ENCODE results near the gene PLOD3.
"Not testable (repeated sequence)": the region's sequence is repeated elsewhere in the genome, so short reads cannot be mapped to it uniquely, and the experiment has no call there.

The PLOD3 gene

GRCh38 chr7:101217388-101218235 lies at the start of gene PLOD3, which contains the start of gene ZNHIT1:
Gene PLOD3, minus strand, starts transcription at chr7:101217581. Its CDS starts 307 bp downstream, at chr7:101217274.
Gene ZNHIT1, plus strand, starts transcription at chr7:101218165. Its CDS starts 31 bp downstream, at chr7:101218196.
- DNase-seq: peak; percentile 96 to 97

- DNase-seq: no peak
These were observed 48.5 kb upstream of the PLOD3 start for GRCh38 chr7:101265622-101266516.

GRCh38 chr7:101264102-101264706 lies 46.8 kb upstream of the PLOD3 start:
- not testable (repeated sequence) for DNase-seq

- no peak for DNase-seq
These were observed 40.9 kb upstream of the PLOD3 start for GRCh38 chr7:101258243-101258731.

GRCh38 chr7:101255796-101256195 lies 38.4 kb upstream of the PLOD3 start:
- no peak for DNase-seq

- not testable (repeated sequence) for DNase-seq
These were observed 35.8 kb upstream of the PLOD3 start for GRCh38 chr7:101253199-101253598.

GRCh38 chr7:101251871-101252659 lies 34.7 kb upstream of the PLOD3 start:
- DNase-seq: peak; percentile 88 to 98

- no peak for DNase-seq
These were observed 32.9 kb upstream of the PLOD3 start for GRCh38 chr7:101250324-101250723.

GRCh38 chr7:101248276-101248675 lies 30.9 kb upstream of the PLOD3 start:
- DNase-seq: no peak

- no peak for DNase-seq
These were observed 27.8 kb upstream of the PLOD3 start for GRCh38 chr7:101245147-101245668.

- peak; percentile 93 to 95 for DNase-seq
These were observed 27.2 kb upstream of the PLOD3 start, which contains the start of gene FIS1 for GRCh38 chr7:101244375-101245146. Gene FIS1, minus strand, starts transcription at chr7:101245081. Its CDS starts 77 bp downstream, at chr7:101245004.

- DNase-seq: no peak
These were observed 26.4 kb upstream of the PLOD3 start for GRCh38 chr7:101243646-101244374.

GRCh38 chr7:101241443-101242349 lies 24.3 kb upstream of the PLOD3 start:
- no peak for DNase-seq

- no peak for DNase-seq
These were observed 23.6 kb upstream of the PLOD3 start for GRCh38 chr7:101241015-101241363.

- no peak for DNase-seq
These were observed 23.0 kb upstream of the PLOD3 start for GRCh38 chr7:101240226-101241014.

- DNase-seq: no peak
These were observed 22.5 kb upstream of the PLOD3 start for GRCh38 chr7:101239951-101240220.

GRCh38 chr7:101239191-101239950 lies 22.0 kb upstream of the PLOD3 start:
- no peak for DNase-seq
